GM23338 (cell line): ENCODE measurements around the gene PEDS1. TPM values are rescaled to one million over a fixed set of nuclear protein-coding genes. Genes with fewer than 3 reads are reported as not detected.
A peak's percentile ranks its signal among the peaks of the same experiment; 100 is the strongest.

Experiments
- ATAC-seq: fragments of 200-7000 bp; cut with Tn5 transposase; 3 replicates; pipeline ENCODE4 v1.9.1; 2020
- DNase-seq: peaks from one replicate; pipeline ENCODE4 v3.0.0-alpha.2; 2015; ENCODE audit warnings: low spot score
- H2AFZ ChIP-seq: fragments of 200-600 bp; sonication (generic); 2 replicates; pipeline ENCODE4 v1.8.0; 2016; ENCODE audit warnings: antibody characterized with exemption, mild to moderate bottlenecking, moderate library complexity
- H3F3A ChIP-seq: fragments of 200-600 bp; sonication (generic); replicated peaks from 2 replicates; pipeline ENCODE4 v1.8.0; 2017; ENCODE audit warnings: antibody characterized with exemption, mixed run types, low read depth
- H3K27ac ChIP-seq: fragments of 200-600 bp; sonication (generic); 2 replicates; pipeline ENCODE4 v1.6.1; 2016; ENCODE audit warnings: low read depth
- H3K27me3 ChIP-seq: fragments of 200-600 bp; sonication (generic); 2 replicates; pipeline ENCODE4 v1.8.0; 2016; ENCODE audit warnings: mild to moderate bottlenecking, mixed run types, moderate library complexity; ENCODE audit not compliant: insufficient read depth
- H3K36me3 ChIP-seq: fragments of 200-600 bp; sonication (generic); 2 replicates; pipeline ENCODE4 v1.8.0; 2016; ENCODE audit warnings: mild to moderate bottlenecking; ENCODE audit not compliant: insufficient read depth
- H3K4me1 ChIP-seq: fragments of 200-600 bp; sonication (generic); 2 replicates; pipeline ENCODE4 v1.8.0; 2016; ENCODE audit warnings: mild to moderate bottlenecking, moderate library complexity; ENCODE audit not compliant: insufficient read depth
- H3K4me2 ChIP-seq: fragments of 200-600 bp; sonication (generic); 2 replicates; pipeline ENCODE4 v1.7.1; 2017; ENCODE audit warnings: mixed run types
- H3K4me3 ChIP-seq: fragments of 200-600 bp; sonication (generic); 2 replicates; pipeline ENCODE4 v1.6.1; 2016; ENCODE audit warnings: mixed run types
- H3K79me2 ChIP-seq: fragments of 200-600 bp; sonication (generic); replicated peaks from 2 replicates; pipeline ENCODE4 v1.8.0; 2017; ENCODE audit warnings: mild to moderate bottlenecking; ENCODE audit not compliant: insufficient read depth
- H3K9me2 ChIP-seq: fragments of 200-600 bp; sonication (generic); 2 replicates; pipeline ENCODE4 v1.8.0; 2017; ENCODE audit not compliant: insufficient read depth
- H4K20me1 ChIP-seq: fragments of 200-600 bp; sonication (generic); replicated peaks from 2 replicates; pipeline ENCODE4 v1.8.0; 2017; ENCODE audit warnings: mild to moderate bottlenecking; ENCODE audit not compliant: insufficient read depth
- H3K27ac Mint-ChIP-seq: 2 replicates; pipeline ENCODE4 v1.8.0; 2020; ENCODE audit warnings: inconsistent platforms, mild to moderate bottlenecking, moderate library complexity, mixed read lengths
- H3K27me3 Mint-ChIP-seq: 3 replicates; pipeline ENCODE4 v1.8.0; 2022; ENCODE audit warnings: low read depth, mild to moderate bottlenecking, moderate library complexity, mixed read lengths, inconsistent platforms; ENCODE audit not compliant: insufficient read depth, poor library complexity
- H3K36me3 Mint-ChIP-seq: 3 replicates; pipeline ENCODE4 v1.8.0; 2021; ENCODE audit warnings: low read depth, mild to moderate bottlenecking, inconsistent platforms, moderate library complexity, mixed read lengths
- H3K4me1 Mint-ChIP-seq: 3 replicates; pipeline ENCODE4 v1.8.0; 2020; ENCODE audit warnings: mild to moderate bottlenecking, inconsistent platforms, mixed read lengths
- H3K4me3 Mint-ChIP-seq: 3 replicates; pipeline ENCODE4 v1.8.0; 2021; ENCODE audit warnings: moderate library complexity, mild to moderate bottlenecking, inconsistent platforms, mixed read lengths
- H3K9me3 Mint-ChIP-seq: 3 replicates; pipeline ENCODE4 v1.8.0; 2020; ENCODE audit warnings: moderate library complexity, mild to moderate bottlenecking, inconsistent platforms, mixed read lengths
- EZH2 ChIP-seq: fragments of 200-600 bp; sonication (generic); IDR thresholded peaks from one replicate; pipeline ENCODE4 v1.8.0; 2017; ENCODE audit warnings: antibody characterized with exemption, mild to moderate bottlenecking, low read depth; ENCODE audit not compliant: unreplicated experiment
- NANOG ChIP-seq: IDR thresholded peaks from 2 replicates; pipeline ENCODE4 v1.6.1; 2016; ENCODE audit warnings: antibody characterized with exemption, borderline replicate concordance
- POLR2AphosphoS5 ChIP-seq: IDR thresholded peaks from 2 replicates; pipeline ENCODE4 v1.6.1; 2016; ENCODE audit warnings: antibody characterized with exemption, low read depth
- STAT1 ChIP-seq: IDR thresholded peaks from one replicate; pipeline ENCODE4 v1.6.1; 2016; ENCODE audit warnings: antibody characterized with exemption; ENCODE audit not compliant: unreplicated experiment
- ZNF114 ChIP-seq: fragments of 250-450 bp; sonication (Bioruptor Pico); IDR thresholded peaks from 2 replicates; pipeline ENCODE4 v1.5.0; 2020; ENCODE audit warnings: mild to moderate bottlenecking, moderate library complexity
- ZNF331 ChIP-seq: fragments of 250-450 bp; sonication (Bioruptor Pico); IDR thresholded peaks from 2 replicates; pipeline ENCODE4 v1.5.0; 2020; ENCODE audit warnings: low read depth, mild to moderate bottlenecking, moderate library complexity
- polyA plus RNA-seq: library from polyadenylated mRNA; unstranded; fragments of >200 nt; fragmentation: Nextera tagmentation; extraction: Ambion mirVana; gene quantifications from 2 replicates; pipeline ENCODE4 v1.2.1, GENCODE V29; 2016
- total RNA-seq: library from RNA; depleted of rRNA; stranded (reverse); fragments of >200 nt; shearing (Covaris generic); gene quantifications from 2 replicates; pipeline ENCODE4 v1.2.3, GENCODE V29; 2014
- TF ChIP-seq, protein P1 (sequence below), 2 experiments: fragments of 200-600 bp in 1 of 2; sonication (generic) in 1 of 2; conservative IDR thresholded peaks; 2 replicates each; pipeline versions ENCODE4 v1.5.1 to v1.6.1; 2016 to 2017; ENCODE audit warnings: antibody characterized with exemption in 2 of 2, low read depth in 2 of 2, mild to moderate bottlenecking in 2 of 2, moderate library complexity in 1 of 2
- TF ChIP-seq, protein P2 (sequence below): IDR thresholded peaks from one replicate; pipeline ENCODE4 v1.6.1; 2018; ENCODE audit warnings: antibody characterized with exemption; ENCODE audit not compliant: unreplicated experiment
- TF ChIP-seq, protein P3 (sequence below): IDR thresholded peaks from 2 replicates; pipeline ENCODE4 v1.6.1; 2016; ENCODE audit warnings: antibody characterized with exemption

PEDS1 gene
- total and polyA plus RNA-seq, 2 experiments from 2014 or later = 34.5 to 43.6 TPM

DNA sequence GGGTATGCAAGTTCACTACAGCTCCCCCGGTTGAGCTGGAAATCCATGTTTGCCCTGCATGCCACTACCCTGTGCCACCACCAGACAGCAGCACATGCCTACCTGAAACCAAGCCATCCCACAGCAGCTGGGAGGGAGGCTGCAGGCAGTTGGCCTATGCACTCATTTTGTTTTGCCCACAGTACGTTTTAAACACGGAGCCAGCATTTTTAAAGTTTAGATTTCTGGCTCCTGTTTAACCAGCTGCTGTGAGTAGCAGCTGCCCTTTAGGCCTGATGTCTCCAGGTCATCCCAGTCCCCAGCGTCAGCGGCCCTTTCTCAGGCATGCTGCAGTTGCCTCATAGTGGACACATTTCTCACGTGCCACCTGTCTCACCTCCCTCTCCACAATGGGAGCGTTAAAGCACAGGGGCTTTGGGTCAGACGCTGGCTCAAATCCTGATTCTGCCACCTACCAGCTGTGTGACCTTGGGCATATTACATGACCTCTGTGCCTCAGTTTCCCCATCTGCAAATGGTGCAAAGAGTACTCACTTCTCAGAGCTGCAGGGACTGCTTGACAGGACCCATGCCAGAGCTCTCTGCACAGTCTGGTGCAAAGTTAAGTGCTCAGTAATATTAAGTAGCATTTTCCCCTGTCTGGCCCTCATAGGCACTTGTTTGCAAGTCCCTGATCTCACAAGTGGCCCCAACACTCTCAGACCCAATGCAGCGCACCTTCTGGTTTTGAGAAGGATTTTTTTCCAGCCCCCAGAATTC, 32.4 kb downstream of the PEDS1 start:
- peaks cover 33% of the 10 kb centered on the region for H3K36me3 Mint-ChIP-seq
- Histone ChIP-seq H3K79me2 (no peaks in the 10 kb centered on the region), H3K9me2 (no peaks in the 10 kb centered on the region), H3K4me2 (no peak overlapping the region), H3K27ac (peak overlapping the region; percentile 55; the same call in 1 of the 2 replicates), H3K36me3 (no peaks in the 10 kb centered on the region; the same call in 1 of the 2 replicates), H3K27me3 (no peaks in the 10 kb centered on the region), H3F3A (no peaks in the 10 kb centered on the region; the same call in 1 of the 2 replicates), H2AFZ (no peak overlapping the region), H3K4me1 (no peaks in the 10 kb centered on the region), H3K4me3 (no peak overlapping the region), H4K20me1 (peaks cover 6% of the 10 kb centered on the region; the same call in 1 of the 2 replicates)
- DNase-seq (peak; percentile 83), ATAC-seq (peak; percentile 91)
- H3K9me3 Mint-ChIP-seq = peaks cover 2% of the 10 kb centered on the region; the same call in 1 of the 3 replicates
- peaks cover 6% of the 10 kb centered on the region for H3K4me1 Mint-ChIP-seq
- H3K27ac Mint-ChIP-seq = no peak overlapping the region
- TF ChIP-seq STAT1 = no peak
- TF ChIP-seq, protein P1, sequence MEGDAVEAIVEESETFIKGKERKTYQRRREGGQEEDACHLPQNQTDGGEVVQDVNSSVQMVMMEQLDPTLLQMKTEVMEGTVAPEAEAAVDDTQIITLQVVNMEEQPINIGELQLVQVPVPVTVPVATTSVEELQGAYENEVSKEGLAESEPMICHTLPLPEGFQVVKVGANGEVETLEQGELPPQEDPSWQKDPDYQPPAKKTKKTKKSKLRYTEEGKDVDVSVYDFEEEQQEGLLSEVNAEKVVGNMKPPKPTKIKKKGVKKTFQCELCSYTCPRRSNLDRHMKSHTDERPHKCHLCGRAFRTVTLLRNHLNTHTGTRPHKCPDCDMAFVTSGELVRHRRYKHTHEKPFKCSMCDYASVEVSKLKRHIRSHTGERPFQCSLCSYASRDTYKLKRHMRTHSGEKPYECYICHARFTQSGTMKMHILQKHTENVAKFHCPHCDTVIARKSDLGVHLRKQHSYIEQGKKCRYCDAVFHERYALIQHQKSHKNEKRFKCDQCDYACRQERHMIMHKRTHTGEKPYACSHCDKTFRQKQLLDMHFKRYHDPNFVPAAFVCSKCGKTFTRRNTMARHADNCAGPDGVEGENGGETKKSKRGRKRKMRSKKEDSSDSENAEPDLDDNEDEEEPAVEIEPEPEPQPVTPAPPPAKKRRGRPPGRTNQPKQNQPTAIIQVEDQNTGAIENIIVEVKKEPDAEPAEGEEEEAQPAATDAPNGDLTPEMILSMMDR (conservative IDR thresholded peaks at IDR 0.05; ENCODE audit: low read depth in 2 of 2) = peak; percentile 72 to 96
- TF ChIP-seq, protein P2, sequence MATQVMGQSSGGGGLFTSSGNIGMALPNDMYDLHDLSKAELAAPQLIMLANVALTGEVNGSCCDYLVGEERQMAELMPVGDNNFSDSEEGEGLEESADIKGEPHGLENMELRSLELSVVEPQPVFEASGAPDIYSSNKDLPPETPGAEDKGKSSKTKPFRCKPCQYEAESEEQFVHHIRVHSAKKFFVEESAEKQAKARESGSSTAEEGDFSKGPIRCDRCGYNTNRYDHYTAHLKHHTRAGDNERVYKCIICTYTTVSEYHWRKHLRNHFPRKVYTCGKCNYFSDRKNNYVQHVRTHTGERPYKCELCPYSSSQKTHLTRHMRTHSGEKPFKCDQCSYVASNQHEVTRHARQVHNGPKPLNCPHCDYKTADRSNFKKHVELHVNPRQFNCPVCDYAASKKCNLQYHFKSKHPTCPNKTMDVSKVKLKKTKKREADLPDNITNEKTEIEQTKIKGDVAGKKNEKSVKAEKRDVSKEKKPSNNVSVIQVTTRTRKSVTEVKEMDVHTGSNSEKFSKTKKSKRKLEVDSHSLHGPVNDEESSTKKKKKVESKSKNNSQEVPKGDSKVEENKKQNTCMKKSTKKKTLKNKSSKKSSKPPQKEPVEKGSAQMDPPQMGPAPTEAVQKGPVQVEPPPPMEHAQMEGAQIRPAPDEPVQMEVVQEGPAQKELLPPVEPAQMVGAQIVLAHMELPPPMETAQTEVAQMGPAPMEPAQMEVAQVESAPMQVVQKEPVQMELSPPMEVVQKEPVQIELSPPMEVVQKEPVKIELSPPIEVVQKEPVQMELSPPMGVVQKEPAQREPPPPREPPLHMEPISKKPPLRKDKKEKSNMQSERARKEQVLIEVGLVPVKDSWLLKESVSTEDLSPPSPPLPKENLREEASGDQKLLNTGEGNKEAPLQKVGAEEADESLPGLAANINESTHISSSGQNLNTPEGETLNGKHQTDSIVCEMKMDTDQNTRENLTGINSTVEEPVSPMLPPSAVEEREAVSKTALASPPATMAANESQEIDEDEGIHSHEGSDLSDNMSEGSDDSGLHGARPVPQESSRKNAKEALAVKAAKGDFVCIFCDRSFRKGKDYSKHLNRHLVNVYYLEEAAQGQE = no peak
- H3K4me3 Mint-ChIP-seq = no peak overlapping the region
- peaks cover 5% of the 10 kb centered on the region for H3K27me3 Mint-ChIP-seq

DNA sequence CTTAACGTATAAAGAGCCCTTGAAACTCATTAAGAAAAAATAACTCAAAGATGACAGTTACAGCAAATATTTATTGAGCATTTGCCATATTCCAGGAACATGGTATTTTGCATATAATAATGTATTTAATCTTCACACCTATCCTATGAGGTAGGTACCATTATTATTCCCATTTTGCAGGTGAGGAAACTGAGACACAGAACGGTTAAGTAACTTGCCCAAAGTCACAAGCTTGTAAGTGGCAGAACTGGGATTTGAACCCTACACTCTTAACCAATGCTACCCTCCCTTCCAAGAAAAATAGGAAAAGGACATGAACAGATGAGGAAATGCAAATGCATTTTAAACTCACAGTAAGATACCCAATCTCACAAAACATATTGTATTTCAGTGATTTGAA, 35.3 kb downstream of the PEDS1 start:
- ATAC-seq = no peak
- H3K4me1 ChIP-seq = peaks cover 13% of the 10 kb centered on the region; the same call in 1 of the 2 replicates
- no peak for DNase-seq
- H3K4me2 ChIP-seq = no peak overlapping the region
- H3K79me2 ChIP-seq = peaks cover 8% of the 10 kb centered on the region
- no peak overlapping the region for H3K4me3 Mint-ChIP-seq
- no peak overlapping the region for H3K27ac Mint-ChIP-seq
- H3K9me3 Mint-ChIP-seq = 0 out of 3 replicates have a peak, but pooled peaks cover 2% of the 10 kb centered on the region
- no peak overlapping the region for H2AFZ ChIP-seq
- H3K36me3 Mint-ChIP-seq = peaks cover 9% of the 10 kb centered on the region
- H3K4me1 Mint-ChIP-seq = peaks cover 22% of the 10 kb centered on the region
- no peak overlapping the region for H3K4me3 ChIP-seq
- H3K27me3 ChIP-seq = no peaks in the 10 kb centered on the region
- no peaks in the 10 kb centered on the region; the same call in 1 of the 2 replicates for H3F3A ChIP-seq
- H3K27me3 Mint-ChIP-seq = peaks cover 3% of the 10 kb centered on the region
- no peaks in the 10 kb centered on the region for H3K9me2 ChIP-seq
- H3K36me3 ChIP-seq = no peaks in the 10 kb centered on the region
- H3K27ac ChIP-seq = no peak overlapping the region
- H4K20me1 ChIP-seq = 0 out of 2 replicates have a peak, but pooled peaks cover 6% of the 10 kb centered on the region
- TF ChIP-seq, protein P3, sequence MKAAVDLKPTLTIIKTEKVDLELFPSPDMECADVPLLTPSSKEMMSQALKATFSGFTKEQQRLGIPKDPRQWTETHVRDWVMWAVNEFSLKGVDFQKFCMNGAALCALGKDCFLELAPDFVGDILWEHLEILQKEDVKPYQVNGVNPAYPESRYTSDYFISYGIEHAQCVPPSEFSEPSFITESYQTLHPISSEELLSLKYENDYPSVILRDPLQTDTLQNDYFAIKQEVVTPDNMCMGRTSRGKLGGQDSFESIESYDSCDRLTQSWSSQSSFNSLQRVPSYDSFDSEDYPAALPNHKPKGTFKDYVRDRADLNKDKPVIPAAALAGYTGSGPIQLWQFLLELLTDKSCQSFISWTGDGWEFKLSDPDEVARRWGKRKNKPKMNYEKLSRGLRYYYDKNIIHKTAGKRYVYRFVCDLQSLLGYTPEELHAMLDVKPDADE = no peak
- TF ChIP-seq STAT1 (no peak), NANOG (no peak), ZNF114 (CRISPR knock-in tag) (no peak), EZH2 (no peak), POLR2AphosphoS5 (no peak), ZNF331 (no peak)
- TF ChIP-seq, protein P2 = no peak
- TF ChIP-seq, protein P1 (conservative IDR thresholded peaks at IDR 0.05; ENCODE audit: low read depth in 2 of 2) = no peak
